GM19463 (cell line): ENCODE data around the gene FILIP1L.
A peak's percentile ranks its signal among the peaks of the same experiment; 100 is the strongest.
"Not testable (repeated sequence)": the region's sequence is repeated elsewhere in the genome, so short reads cannot be mapped to it uniquely, and the experiment has no call there.

Experiments used
- ATAC-seq: cut with Tn5 transposase; IDR thresholded peaks from one replicate; pipeline ENCODE4 v1.9.1; 2021; ENCODE audit warnings: mild to moderate bottlenecking, moderate library complexity; ENCODE audit not compliant: unreplicated experiment

FILIP1L gene

GRCh38 chr3:100075851-100076730, 38.2 kb downstream of the FILIP1L start:
- ATAC-seq: no peak

- ATAC-seq: no peak
Observed at GRCh38 chr3:100075196-100075595, 39.1 kb downstream of the FILIP1L start.

- peak; percentile 35 for ATAC-seq
Observed at GRCh38 chr3:100073714-100074307, 40.5 kb downstream of the FILIP1L start.

- no peak for ATAC-seq
Observed at GRCh38 chr3:100073049-100073713, 41.1 kb downstream of the FILIP1L start.

GRCh38 chr3:100072326-100073048, 41.8 kb downstream of the FILIP1L start:
- ATAC-seq: peak; percentile 40

GRCh38 chr3:100069472-100069871, 44.8 kb downstream of the FILIP1L start:
- ATAC-seq: no peak

- peak; percentile 68 for ATAC-seq
Observed at GRCh38 chr3:100068826-100069225, 45.5 kb downstream of the FILIP1L start.

- ATAC-seq: no peak
Observed at GRCh38 chr3:100067589-100067988, 46.7 kb downstream of the FILIP1L start.

- ATAC-seq: no peak
Observed at GRCh38 chr3:100063929-100064461, 50.3 kb downstream of the FILIP1L start.

GRCh38 chr3:100062665-100063064, 51.6 kb downstream of the FILIP1L start:
- ATAC-seq: no peak

GRCh38 chr3:100060685-100061484, 53.4 kb downstream of the FILIP1L start:
- ATAC-seq: peak; percentile 81

GRCh38 chr3:100059472-100059871, 54.8 kb downstream of the FILIP1L start:
- no peak for ATAC-seq

GRCh38 chr3:100057716-100058575, 56.4 kb downstream of the FILIP1L start:
- ATAC-seq: no peak

GRCh38 chr3:100053951-100054620, 60.2 kb downstream of the FILIP1L start:
- ATAC-seq: no peak

GRCh38 chr3:100051513-100051912, 62.8 kb downstream of the FILIP1L start:
- ATAC-seq: not testable (repeated sequence)

GRCh38 chr3:100048248-100048647, 66.1 kb downstream of the FILIP1L start:
- ATAC-seq: no peak

- ATAC-seq: peak; percentile 76
Observed at GRCh38 chr3:100047455-100048141, 66.7 kb downstream of the FILIP1L start.

GRCh38 chr3:100046986-100047385, 67.3 kb downstream of the FILIP1L start:
- no peak for ATAC-seq
